Activated T-helper 1 cell treated with anti-CD3 and anti-CD28 coated beads, Interleukin-12 subunit alpha, Interleukin-12 subunit beta, Interleukin-2, Interleukin-4 antibody, amounts not matched to agents 30 ng/mL and 10 ng/mL and 1 ng/mL, durations not matched to agents 14 hours and 24 hours and 36 hours (primary cell): ENCODE data around the gene GABRB1. TPM values are rescaled to one million over a fixed set of nuclear protein-coding genes. Genes with fewer than 3 reads are reported as not detected.
A peak's percentile ranks its signal among the peaks of the same experiment; 100 is the strongest.

Experiments
- DNase-seq: peaks from one replicate; pipeline ENCODE4 v3.0.0; 2021; ENCODE audit warnings: low spot score
- H3K27ac Mint-ChIP-seq: one replicate; pipeline ENCODE4 v1.8.0; 2021; ENCODE audit warnings: mild to moderate bottlenecking, mixed read lengths
- H3K27me3 Mint-ChIP-seq: one replicate; pipeline ENCODE4 v1.8.0; 2022; ENCODE audit warnings: mild to moderate bottlenecking, moderate library complexity, mixed read lengths; ENCODE audit not compliant: insufficient read depth
- H3K36me3 Mint-ChIP-seq: one replicate; pipeline ENCODE4 v1.8.0; 2021; ENCODE audit warnings: low read depth, mixed read lengths
- H3K4me1 Mint-ChIP-seq: one replicate; pipeline ENCODE4 v1.8.0; 2021; ENCODE audit warnings: low read depth, mixed read lengths
- H3K4me3 Mint-ChIP-seq: one replicate; pipeline ENCODE4 v1.8.0; 2021; ENCODE audit warnings: mild to moderate bottlenecking, moderate library complexity, mixed read lengths
- H3K9me3 Mint-ChIP-seq: one replicate; pipeline ENCODE4 v1.8.0; 2021; ENCODE audit warnings: mixed read lengths
- intact Hi-C: fragments of 100-400 bp; cut with micrococcal nuclease; formaldehyde crosslinking; loops from one replicate; pipeline ENCODE4 v1.15.1; 2024
- total RNA-seq: library from RNA; stranded (reverse); gene quantifications from 2 replicates; pipeline ENCODE4 v1.2.3, GENCODE V29; 2022

GABRB1 gene
- total RNA-seq, 1 donor from 2014 or later, result not detected

GRCh38 chr4:47313384-47313783, 282.0 kb downstream of the GABRB1 start:
- Mint-ChIP-seq H3K27me3 (peaks cover under 1% of the 10 kb centered on the region), H3K4me3 (no peak overlapping the region), H3K4me1 (no peaks in the 10 kb centered on the region), H3K9me3 (no peaks in the 10 kb centered on the region), H3K36me3 (no peaks in the 10 kb centered on the region), H3K27ac (no peak overlapping the region)
- intact Hi-C loops, result no loop called here
- no peak for DNase-seq

DNA sequence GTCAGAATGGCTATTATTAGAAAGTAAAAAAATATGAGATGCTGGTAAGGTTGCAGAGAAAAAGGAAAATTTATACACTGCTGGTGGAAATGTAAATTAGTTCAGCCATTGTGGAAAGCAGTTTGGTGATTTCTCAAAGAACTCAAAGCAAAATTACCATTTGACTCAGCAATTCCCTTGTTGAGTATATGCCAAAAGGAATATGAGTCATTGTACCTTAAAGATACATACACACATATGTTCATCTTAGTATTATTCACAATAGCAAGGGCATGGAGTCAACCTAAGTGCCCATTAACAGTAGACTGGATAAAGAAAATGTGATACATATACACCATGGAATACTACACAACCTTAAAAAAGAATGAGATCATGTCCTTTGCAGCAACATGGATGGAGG, 284.0 kb downstream of the GABRB1 start:
- Mint-ChIP-seq H3K4me3 (no peak overlapping the region), H3K27ac (no peak overlapping the region), H3K27me3 (no peaks in the 10 kb centered on the region), H3K36me3 (no peaks in the 10 kb centered on the region), H3K9me3 (no peaks in the 10 kb centered on the region), H3K4me1 (no peaks in the 10 kb centered on the region)
- DNase-seq, result no peak
- intact Hi-C loops, result no loop called here

- H3K36me3 Mint-ChIP-seq, result no peaks in the 10 kb centered on the region
- no peaks in the 10 kb centered on the region for H3K4me1 Mint-ChIP-seq
- no peak for DNase-seq
- no peak overlapping the region for H3K27ac Mint-ChIP-seq
- no peaks in the 10 kb centered on the region for H3K9me3 Mint-ChIP-seq
- no peak overlapping the region for H3K4me3 Mint-ChIP-seq
- no peaks in the 10 kb centered on the region for H3K27me3 Mint-ChIP-seq
- intact Hi-C loops, result no loop called here
These were observed 294.7 kb downstream of the GABRB1 start for GRCh38 chr4:47326025-47326424.

- H3K4me3 Mint-ChIP-seq, result no peak overlapping the region
- no peaks in the 10 kb centered on the region for H3K27me3 Mint-ChIP-seq
- intact Hi-C loops, result no loop called here
- no peak for DNase-seq
- H3K27ac Mint-ChIP-seq, result no peak overlapping the region
- H3K36me3 Mint-ChIP-seq, result no peaks in the 10 kb centered on the region
- H3K4me1 Mint-ChIP-seq, result no peaks in the 10 kb centered on the region
- H3K9me3 Mint-ChIP-seq, result no peaks in the 10 kb centered on the region
These were observed 299.5 kb downstream of the GABRB1 start for GRCh38 chr4:47330866-47331265.

DNA sequence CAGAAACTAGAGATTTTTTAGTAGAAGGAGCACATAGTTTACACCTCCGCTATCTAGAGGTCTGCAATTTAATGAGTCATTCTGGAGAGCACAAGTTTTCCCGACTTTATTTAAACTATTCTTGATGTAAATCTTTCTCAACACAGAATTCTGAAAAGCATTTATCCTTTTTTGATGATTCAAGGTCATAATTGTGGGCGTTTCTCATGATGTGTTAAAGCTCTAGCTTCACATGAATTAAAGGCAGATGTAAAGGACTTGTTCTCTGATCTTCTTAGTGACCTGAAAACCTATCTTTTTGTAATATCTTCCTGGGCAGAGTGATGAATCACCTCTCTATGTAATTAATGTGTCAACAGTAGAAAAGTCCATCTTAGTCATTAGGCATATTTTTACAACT, 303.3 kb downstream of the GABRB1 start:
- intact Hi-C loops, result no loop called here
- Mint-ChIP-seq H3K36me3 (no peaks in the 10 kb centered on the region), H3K9me3 (no peaks in the 10 kb centered on the region), H3K4me3 (no peak overlapping the region), H3K27ac (no peak overlapping the region), H3K4me1 (no peaks in the 10 kb centered on the region), H3K27me3 (peaks cover 1% of the 10 kb centered on the region)
- no peak for DNase-seq

DNA sequence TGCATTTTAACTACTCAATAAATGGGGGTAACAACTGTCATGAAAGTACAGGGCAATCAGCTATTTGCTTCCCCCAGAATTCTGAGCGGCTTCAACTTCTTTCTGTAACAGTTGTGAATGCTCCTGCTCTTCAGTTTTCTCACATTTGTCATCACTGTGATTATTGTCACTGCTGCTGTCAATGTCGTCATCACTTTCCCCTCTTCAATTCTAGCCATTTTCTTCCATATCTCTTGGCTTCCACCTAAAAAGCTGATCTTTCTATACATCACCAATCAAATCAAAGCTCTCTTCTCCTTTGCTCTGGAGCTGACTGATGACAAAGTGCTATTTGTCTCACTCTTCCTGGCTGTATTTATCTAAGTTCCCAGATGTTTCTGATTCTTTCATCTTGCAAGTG, 306.5 kb downstream of the GABRB1 start:
- Mint-ChIP-seq H3K27me3 (peaks cover 1% of the 10 kb centered on the region), H3K36me3 (no peaks in the 10 kb centered on the region), H3K4me1 (no peaks in the 10 kb centered on the region), H3K27ac (no peak overlapping the region), H3K4me3 (no peak overlapping the region), H3K9me3 (no peaks in the 10 kb centered on the region)
- intact Hi-C loops, result no loop called here
- no peak for DNase-seq

DNA sequence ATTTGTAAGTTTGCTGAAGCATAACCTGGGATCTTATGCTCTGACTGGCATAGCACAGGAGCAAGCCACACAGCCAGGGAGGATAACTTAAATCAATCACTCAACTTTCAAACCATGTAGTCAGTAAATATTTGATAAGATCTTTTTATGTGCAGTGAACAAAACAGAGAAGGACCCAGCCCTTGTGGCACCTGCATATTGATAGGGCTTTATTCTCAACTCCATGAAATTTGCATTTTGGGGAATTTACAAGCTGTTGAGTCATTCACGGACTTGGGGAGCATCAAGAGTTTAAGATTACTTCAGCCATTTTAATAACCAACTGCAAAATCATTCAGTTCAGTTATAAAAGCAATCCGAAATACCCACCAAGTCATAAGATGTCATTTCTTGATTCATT, 309.5 kb downstream of the GABRB1 start:
- no peak for DNase-seq
- Mint-ChIP-seq H3K9me3 (no peaks in the 10 kb centered on the region), H3K36me3 (no peaks in the 10 kb centered on the region), H3K4me1 (no peaks in the 10 kb centered on the region), H3K4me3 (no peak overlapping the region), H3K27me3 (peaks cover 1% of the 10 kb centered on the region), H3K27ac (no peak overlapping the region)
- intact Hi-C loops, result no loop called here

- no peak overlapping the region for H3K27ac Mint-ChIP-seq
- no peak for DNase-seq
- H3K4me3 Mint-ChIP-seq, result no peak overlapping the region
- no peaks in the 10 kb centered on the region for H3K36me3 Mint-ChIP-seq
- H3K9me3 Mint-ChIP-seq, result no peaks in the 10 kb centered on the region
- intact Hi-C loops, result no loop called here
- H3K27me3 Mint-ChIP-seq, result peaks cover 1% of the 10 kb centered on the region
- H3K4me1 Mint-ChIP-seq, result no peaks in the 10 kb centered on the region
These were observed 311.4 kb downstream of the GABRB1 start for GRCh38 chr4:47342796-47343195.

DNA sequence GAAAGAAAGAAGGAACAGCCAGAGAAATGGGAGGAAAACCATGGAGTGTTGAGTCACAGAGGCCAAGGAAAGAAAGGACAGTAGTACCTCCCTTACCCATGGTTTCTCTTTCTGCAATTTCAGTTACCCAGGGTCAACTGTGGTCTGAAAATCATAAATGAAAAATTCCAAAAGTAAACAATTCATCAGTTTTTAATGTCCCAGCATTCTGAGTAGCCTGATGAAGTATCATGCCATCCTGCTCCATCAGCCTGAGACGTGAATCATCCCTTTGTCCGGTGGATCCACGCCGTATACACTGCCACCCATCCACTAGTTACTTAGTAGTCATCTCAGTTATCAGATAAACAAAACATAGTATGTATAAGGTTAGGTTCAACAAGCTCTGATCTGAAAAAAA, 318.0 kb downstream of the GABRB1 start:
- H3K27me3 Mint-ChIP-seq, result no peaks in the 10 kb centered on the region
- H3K9me3 Mint-ChIP-seq, result no peaks in the 10 kb centered on the region
- H3K4me3 Mint-ChIP-seq, result no peak overlapping the region
- no peaks in the 10 kb centered on the region for H3K36me3 Mint-ChIP-seq
- intact Hi-C loops, result no loop called here
- no peak for DNase-seq
- no peaks in the 10 kb centered on the region for H3K4me1 Mint-ChIP-seq
- no peak overlapping the region for H3K27ac Mint-ChIP-seq

DNA sequence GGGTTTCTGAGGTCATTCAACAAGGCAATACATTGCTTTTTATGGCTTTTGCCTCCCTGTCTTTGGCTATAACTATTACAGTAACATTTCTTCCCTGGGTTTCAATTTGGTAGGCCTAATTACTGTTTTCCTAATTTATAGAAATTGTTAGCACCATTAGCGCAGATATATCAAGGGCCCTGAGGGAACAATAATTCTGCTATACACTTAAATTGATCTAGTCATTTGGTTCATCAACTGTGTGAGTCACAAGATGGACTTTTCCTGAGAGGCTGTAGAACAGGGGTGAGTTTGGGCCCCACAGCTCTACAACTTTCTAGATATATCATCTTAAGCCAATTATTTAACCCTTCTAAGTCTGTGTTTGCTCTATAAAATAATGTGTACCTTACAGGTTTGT, 324.2 kb downstream of the GABRB1 start:
- no peaks in the 10 kb centered on the region for H3K4me1 Mint-ChIP-seq
- H3K27me3 Mint-ChIP-seq, result peaks cover 3% of the 10 kb centered on the region
- intact Hi-C loops, result no loop called here
- no peaks in the 10 kb centered on the region for H3K36me3 Mint-ChIP-seq
- no peak overlapping the region for H3K27ac Mint-ChIP-seq
- DNase-seq, result no peak
- no peaks in the 10 kb centered on the region for H3K9me3 Mint-ChIP-seq
- H3K4me3 Mint-ChIP-seq, result no peak overlapping the region

GRCh38 chr4:47359891-47360290, 328.5 kb downstream of the GABRB1 start:
- DNase-seq, result no peak

GRCh38 chr4:47367761-47368160, 336.4 kb downstream of the GABRB1 start:
- intact Hi-C loops, result no loop called here
- H3K36me3 Mint-ChIP-seq, result no peaks in the 10 kb centered on the region
- H3K4me3 Mint-ChIP-seq, result no peak overlapping the region
- no peaks in the 10 kb centered on the region for H3K9me3 Mint-ChIP-seq
- no peak overlapping the region for H3K27ac Mint-ChIP-seq
- DNase-seq, result no peak
- H3K27me3 Mint-ChIP-seq, result peaks cover 10% of the 10 kb centered on the region
- no peaks in the 10 kb centered on the region for H3K4me1 Mint-ChIP-seq

More at GRCh38 chr4:47359891-47360290, 328.5 kb downstream of the GABRB1 start:
- Mint-ChIP-seq H3K4me3 (no peak overlapping the region), H3K27me3 (peaks cover 10% of the 10 kb centered on the region), H3K36me3 (no peaks in the 10 kb centered on the region), H3K27ac (no peak overlapping the region), H3K4me1 (no peaks in the 10 kb centered on the region), H3K9me3 (no peaks in the 10 kb centered on the region)
- intact Hi-C loops, result no loop called here

DNA sequence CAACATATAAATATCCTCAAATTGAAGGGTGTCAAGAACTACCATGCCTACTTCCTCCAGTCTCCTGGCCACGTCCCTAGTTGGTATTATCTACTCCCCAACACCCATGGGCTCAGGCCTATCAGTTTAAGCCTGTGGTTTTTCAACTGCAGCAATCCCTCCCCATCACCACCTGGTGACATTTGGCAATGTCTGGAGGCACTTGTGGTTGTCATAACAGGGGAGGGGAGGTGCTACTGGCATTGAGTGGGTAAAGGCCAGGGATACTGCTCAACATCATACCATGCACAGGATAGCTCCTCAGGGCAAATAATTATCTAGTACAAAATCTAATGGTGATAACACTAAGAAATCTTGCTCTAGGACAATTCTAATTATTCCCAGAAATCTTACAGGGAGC, 336.8 kb downstream of the GABRB1 start:
- DNase-seq, result no peak
- no peak overlapping the region for H3K27ac Mint-ChIP-seq
- H3K4me3 Mint-ChIP-seq, result no peak overlapping the region
- peaks cover 12% of the 10 kb centered on the region for H3K27me3 Mint-ChIP-seq
- intact Hi-C loops, result no loop called here
- no peaks in the 10 kb centered on the region for H3K4me1 Mint-ChIP-seq
- H3K36me3 Mint-ChIP-seq, result no peaks in the 10 kb centered on the region
- H3K9me3 Mint-ChIP-seq, result no peaks in the 10 kb centered on the region

DNA sequence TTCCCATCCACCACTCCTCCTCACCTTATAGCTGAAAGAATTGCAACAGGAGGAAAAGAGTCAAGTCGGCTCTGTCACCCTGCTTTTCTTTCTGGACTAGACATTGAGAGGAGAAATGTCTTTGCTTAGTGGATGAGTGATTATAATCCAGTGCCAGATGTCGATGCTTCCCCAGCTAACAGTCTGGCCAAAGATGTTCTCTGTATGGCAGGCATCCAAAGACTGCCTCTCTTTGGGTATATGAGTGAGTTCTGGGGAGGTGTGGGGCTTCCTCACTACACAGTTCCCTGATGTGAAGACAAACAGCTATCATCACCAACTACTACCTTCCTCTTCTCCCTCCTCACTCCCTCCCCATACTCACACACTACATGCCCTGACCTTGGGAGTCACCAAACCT, 341.2 kb downstream of the GABRB1 start:
- no peak for DNase-seq
- Mint-ChIP-seq H3K4me3 (no peak overlapping the region), H3K4me1 (no peaks in the 10 kb centered on the region), H3K27me3 (peaks cover 5% of the 10 kb centered on the region), H3K9me3 (no peaks in the 10 kb centered on the region), H3K27ac (peak overlapping the region; percentile 52), H3K36me3 (no peaks in the 10 kb centered on the region)
- intact Hi-C loops, result no loop called here
